Colonic mucosa (tissue), 4 donors: ENCODE measurements around the gene CDC42BPG. TPM values are rescaled to one million over a fixed set of nuclear protein-coding genes. Genes with fewer than 3 reads are reported as not detected.

Experiments used
- DNase-seq: peaks from one replicate; pipeline ENCODE4 v3.0.0-alpha.2; 2020
- H3K27ac ChIP-seq: fragments of 200-600 bp; one replicate; pipeline ENCODE4 v1.8.0; 2021
- H3K27me3 ChIP-seq: fragments of 200-600 bp; one replicate; pipeline ENCODE4 v1.8.0; 2021
- H3K36me3 ChIP-seq: fragments of 200-600 bp; one replicate; pipeline ENCODE4 v1.8.0; 2021
- H3K4me1 ChIP-seq: fragments of 200-600 bp; one replicate; pipeline ENCODE4 v1.8.0; 2021; ENCODE audit warnings: mild to moderate bottlenecking
- H3K4me3 ChIP-seq: fragments of 200-600 bp; one replicate; pipeline ENCODE4 v1.8.0; 2021
- H3K9ac ChIP-seq, 2 donors: one replicate each; pipeline ENCODE4 v1.7.0; 2013; ENCODE audit warnings: control low read depth in 2 of 2, low read depth in 2 of 2, low read length in 2 of 2
- H3K9me3 ChIP-seq: fragments of 200-600 bp; one replicate; pipeline ENCODE4 v1.8.0; 2021
- intact Hi-C: fragments of 100-400 bp; cut with DNase I; formaldehyde crosslinking; loops from one replicate; pipeline ENCODE4 v1.14.1; 2022
- total RNA-seq, 2 donors: library from RNA; stranded (reverse); fragmentation: NEBNext Ultra II Directional in 1 of 2; extraction: Animal tissue kit (Norgen Biotek cat#: 25700) in 1 of 2; gene quantifications; one replicate each; pipeline ENCODE4 v1.2.1, GENCODE V29; 2021
- TF ChIP-seq, protein P1 (sequence below): fragments of 200-600 bp; IDR thresholded peaks from one replicate; pipeline ENCODE4 v1.8.0; 2022; ENCODE audit warnings: antibody characterized with exemption, mild to moderate bottlenecking
- donor health status: healthy.
- donor health status: DM: no; HTN: no; CAD: no.
- donor health status: DM: no; HTN: no; CAD: no.

The CDC42BPG gene
- total RNA-seq, 2 donors from 2014 or later: 29.3 to 41.6 TPM

DNA sequence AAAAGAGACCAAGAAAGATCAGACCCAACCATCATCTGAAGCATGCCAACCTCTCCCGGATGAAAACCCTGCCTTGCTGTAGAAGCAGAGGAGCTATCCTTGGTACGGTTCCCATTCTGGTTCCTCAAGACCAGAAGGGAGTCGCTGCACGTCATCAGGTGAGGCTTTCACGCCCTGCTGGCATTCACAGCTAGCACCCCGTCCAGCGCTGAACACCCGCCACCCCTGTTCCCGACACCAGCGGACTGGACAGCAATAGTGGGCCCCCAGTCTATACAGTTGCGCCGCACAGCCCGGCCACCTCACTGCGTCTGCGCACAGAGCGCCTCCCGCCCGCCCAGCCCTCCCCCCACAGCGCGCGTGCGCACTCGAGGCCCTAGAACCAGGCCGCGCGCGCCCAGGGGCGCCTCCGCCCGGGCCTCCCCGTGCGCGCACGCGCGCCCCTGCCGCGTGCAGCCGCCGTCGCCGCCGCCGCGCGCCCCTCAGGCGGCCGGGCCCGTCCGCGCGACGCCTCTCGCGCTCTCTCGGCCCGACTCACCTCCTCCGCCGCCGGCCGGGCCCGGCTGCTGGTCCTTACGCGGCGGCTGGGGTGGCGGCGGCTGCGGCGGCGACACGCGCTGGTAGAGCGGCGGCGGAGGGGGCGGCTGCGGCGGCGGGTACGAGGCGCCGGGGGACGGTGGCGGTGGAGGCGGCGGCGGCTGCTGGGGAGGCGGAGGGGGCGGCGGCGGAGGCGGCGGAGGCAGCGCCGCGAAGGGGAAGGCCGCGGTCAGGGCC lies 66.8 kb downstream of the CDC42BPG start:
- peak overlapping the region; percentile 96 for H3K27ac ChIP-seq
- peak overlapping the region; percentile 72 for H3K4me3 ChIP-seq
- H3K9me3 ChIP-seq: no peaks in the 10 kb centered on the region
- peak overlapping the region; percentile 69 to 97 for H3K9ac ChIP-seq
- H3K36me3 ChIP-seq: peaks cover 23% of the 10 kb centered on the region
- intact Hi-C loops: no loop called here
- TF ChIP-seq, protein P1, sequence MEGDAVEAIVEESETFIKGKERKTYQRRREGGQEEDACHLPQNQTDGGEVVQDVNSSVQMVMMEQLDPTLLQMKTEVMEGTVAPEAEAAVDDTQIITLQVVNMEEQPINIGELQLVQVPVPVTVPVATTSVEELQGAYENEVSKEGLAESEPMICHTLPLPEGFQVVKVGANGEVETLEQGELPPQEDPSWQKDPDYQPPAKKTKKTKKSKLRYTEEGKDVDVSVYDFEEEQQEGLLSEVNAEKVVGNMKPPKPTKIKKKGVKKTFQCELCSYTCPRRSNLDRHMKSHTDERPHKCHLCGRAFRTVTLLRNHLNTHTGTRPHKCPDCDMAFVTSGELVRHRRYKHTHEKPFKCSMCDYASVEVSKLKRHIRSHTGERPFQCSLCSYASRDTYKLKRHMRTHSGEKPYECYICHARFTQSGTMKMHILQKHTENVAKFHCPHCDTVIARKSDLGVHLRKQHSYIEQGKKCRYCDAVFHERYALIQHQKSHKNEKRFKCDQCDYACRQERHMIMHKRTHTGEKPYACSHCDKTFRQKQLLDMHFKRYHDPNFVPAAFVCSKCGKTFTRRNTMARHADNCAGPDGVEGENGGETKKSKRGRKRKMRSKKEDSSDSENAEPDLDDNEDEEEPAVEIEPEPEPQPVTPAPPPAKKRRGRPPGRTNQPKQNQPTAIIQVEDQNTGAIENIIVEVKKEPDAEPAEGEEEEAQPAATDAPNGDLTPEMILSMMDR: no peak
- DNase-seq: peak; percentile 75
- peaks cover 9% of the 10 kb centered on the region for H3K4me1 ChIP-seq
- no peaks in the 10 kb centered on the region for H3K27me3 ChIP-seq

DNA sequence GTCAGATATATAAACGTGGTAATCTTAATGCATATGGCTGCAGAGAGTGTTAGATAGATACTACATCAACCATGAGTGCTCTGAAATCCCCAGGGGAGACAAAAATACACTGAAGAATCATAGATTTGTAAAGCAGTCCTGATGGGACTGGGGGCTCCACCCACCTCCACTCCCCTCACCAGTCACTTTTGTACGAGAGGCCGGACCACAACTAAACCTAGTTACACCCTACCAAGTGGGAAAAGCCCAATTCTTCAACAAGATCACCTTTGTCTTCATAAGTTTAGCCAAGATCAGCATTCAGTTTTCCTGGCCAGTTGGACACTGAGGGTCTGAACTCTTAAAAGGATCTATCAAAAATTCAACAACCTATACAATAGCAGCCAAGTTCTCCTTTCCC lies 67.6 kb downstream of the CDC42BPG start:
- H3K27ac ChIP-seq: peak overlapping the region; percentile 37
- intact Hi-C loops: no loop called here
- TF ChIP-seq, protein P1: no peak
- peaks cover 9% of the 10 kb centered on the region for H3K4me1 ChIP-seq
- peak overlapping the region; percentile 72 for H3K4me3 ChIP-seq
- no peak for DNase-seq
- H3K36me3 ChIP-seq: peaks cover 23% of the 10 kb centered on the region
- no peaks in the 10 kb centered on the region for H3K9me3 ChIP-seq
- no peaks in the 10 kb centered on the region for H3K27me3 ChIP-seq
- peak overlapping the region; percentile 69 to 74 for H3K9ac ChIP-seq

DNA sequence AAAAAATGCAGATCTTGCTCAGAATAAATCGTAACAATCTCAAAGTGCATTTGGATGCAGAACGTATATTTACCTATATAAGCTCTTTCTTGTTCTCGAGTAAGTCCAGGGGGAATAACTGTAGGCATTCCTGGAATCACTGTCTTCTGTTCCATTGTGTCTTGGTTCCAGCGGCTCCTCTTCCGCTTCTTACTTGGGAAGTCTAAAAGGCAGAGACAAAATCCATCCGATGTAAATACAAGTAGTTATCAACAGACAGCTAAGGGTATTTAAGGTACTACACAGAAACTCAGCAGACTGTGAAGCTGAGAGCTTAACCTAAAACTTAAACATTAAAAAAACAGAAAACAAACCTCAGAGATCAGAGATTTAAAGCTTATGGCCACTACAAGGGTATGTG lies 68.0 kb downstream of the CDC42BPG start:
- Histone ChIP-seq H3K27ac (no peak overlapping the region), H3K36me3 (peaks cover 23% of the 10 kb centered on the region), H3K4me3 (peak overlapping the region; percentile 72), H3K9ac (peak overlapping the region in 1 of 2 donors; percentile 69), H3K9me3 (no peaks in the 10 kb centered on the region), H3K27me3 (no peaks in the 10 kb centered on the region), H3K4me1 (peaks cover 9% of the 10 kb centered on the region)
- TF ChIP-seq, protein P1: no peak
- no peak for DNase-seq
- intact Hi-C loops: no loop called here

DNA sequence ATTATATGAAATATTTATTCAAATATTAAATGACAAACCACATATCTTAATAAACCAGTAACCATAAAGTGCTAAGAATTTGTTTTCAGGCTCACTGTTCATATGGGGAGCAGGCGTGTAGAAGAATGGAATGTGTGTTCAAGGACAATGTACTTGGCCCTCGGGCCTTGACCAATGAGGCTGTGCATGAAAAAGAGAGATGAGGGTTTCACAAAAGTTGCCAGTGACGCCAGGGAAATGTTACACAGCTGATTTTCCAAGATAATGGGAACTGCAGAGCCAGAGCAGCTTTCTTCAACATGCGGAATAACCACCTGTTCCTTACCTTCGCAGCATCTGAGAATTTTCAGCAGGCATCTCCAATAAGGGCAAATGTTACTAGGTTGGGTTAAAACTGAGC lies 70.3 kb downstream of the CDC42BPG start:
- Histone ChIP-seq H3K27ac (no peak overlapping the region), H3K4me1 (peaks cover 9% of the 10 kb centered on the region), H3K27me3 (no peaks in the 10 kb centered on the region), H3K4me3 (no peak overlapping the region), H3K9ac (no peak overlapping the region), H3K36me3 (peaks cover 44% of the 10 kb centered on the region), H3K9me3 (no peaks in the 10 kb centered on the region)
- DNase-seq: no peak
- intact Hi-C loops: no loop called here
- TF ChIP-seq, protein P1: no peak

Other genes with a start within 250 kb of the CDC42BPG start
- 1 to 10 TPM; 2.2 to 5.4 TPM for gene NRXN2, start 121.5 kb downstream of the CDC42BPG start, total RNA-seq
- 1 to 10 TPM; 2.8 to 3.5 TPM for gene RASGRP2, start 100.5 kb downstream of the CDC42BPG start, total RNA-seq
- 1 to 10 TPM; 1.6 to 2.7 TPM for gene PYGM, start 84.7 kb downstream of the CDC42BPG start, total RNA-seq
- gene SF1, start 66.1 kb downstream of the CDC42BPG start, total RNA-seq: 100 to 1,000 TPM; 164 to 220 TPM
- gene MAP4K2, start 41.4 kb downstream of the CDC42BPG start, total RNA-seq: 10 to 100 TPM in 1 of 2 donors, 1 to 10 TPM in 1; 9.2 to 13.3 TPM
- gene MEN1, start 34.1 kb downstream of the CDC42BPG start, total RNA-seq: 10 to 100 TPM; 21.1 to 45.5 TPM
- gene EHD1, start 34.0 kb upstream of the CDC42BPG start, total RNA-seq: 10 to 100 TPM; 66.5 to 72.3 TPM
- gene ATG2A, start 72.6 kb upstream of the CDC42BPG start, total RNA-seq: 10 to 100 TPM; 30.6 to 32.8 TPM
- gene PPP2R5B, start 80.0 kb upstream of the CDC42BPG start, total RNA-seq: 10 to 100 TPM; 18.6 to 36.1 TPM
- not detected for gene GPHA2, start 91.2 kb upstream of the CDC42BPG start, total RNA-seq
- gene MAJIN, start 127.5 kb upstream of the CDC42BPG start, total RNA-seq: not detected
- gene BATF2, start 152.3 kb upstream of the CDC42BPG start, total RNA-seq: 10 to 100 TPM; 14.1 to 20.7 TPM
- gene ARL2, start 169.5 kb upstream of the CDC42BPG start, total RNA-seq: 100 to 1,000 TPM in 1 of 2 donors, 10 to 100 TPM in 1; 81.9 to 102 TPM
- gene SNX15, start 182.8 kb upstream of the CDC42BPG start, total RNA-seq: 10 to 100 TPM; 37.7 to 53.8 TPM
- gene SAC3D1, start 196.6 kb upstream of the CDC42BPG start, total RNA-seq: 10 to 100 TPM; 12.9 to 26.7 TPM
- 10 to 100 TPM; 10.5 to 30.8 TPM for gene NAALADL1, start 213.9 kb upstream of the CDC42BPG start, total RNA-seq
- 10 to 100 TPM in 1 of 2 donors, 1 to 10 TPM in 1; 9.7 to 51.7 TPM for gene CDCA5, start 239.4 kb upstream of the CDC42BPG start, total RNA-seq
- gene ZFPL1, start 239.6 kb upstream of the CDC42BPG start, total RNA-seq: 10 to 100 TPM; 43.2 to 54.3 TPM